Measurements from ENCODE around the gene PROX2.

The PROX2 gene

DNA sequence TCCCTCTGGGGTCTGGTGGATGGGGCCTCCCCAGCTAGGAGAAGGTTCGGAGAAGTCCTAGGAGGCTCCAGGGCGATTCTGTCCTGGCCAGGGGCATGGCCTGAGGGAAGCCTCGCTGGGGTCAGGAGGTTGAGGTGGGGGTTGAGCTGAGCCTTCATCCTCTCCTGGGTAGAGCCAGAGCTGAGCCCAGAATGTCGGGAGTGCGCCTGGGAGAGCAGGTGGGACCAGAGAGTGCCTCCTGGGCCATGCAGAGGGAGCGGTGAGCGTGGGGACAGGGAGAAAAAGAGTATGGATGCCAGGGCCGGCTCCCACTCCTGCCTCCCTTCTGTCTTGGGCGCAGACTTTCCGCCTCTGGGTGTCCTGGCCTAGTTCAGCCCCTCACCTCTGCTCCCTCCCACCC lies 34.0 kb upstream of the PROX2 start:
- DNase-seq (ENCODE audit: low read depth in 2 of 2), result no peak

DNA sequence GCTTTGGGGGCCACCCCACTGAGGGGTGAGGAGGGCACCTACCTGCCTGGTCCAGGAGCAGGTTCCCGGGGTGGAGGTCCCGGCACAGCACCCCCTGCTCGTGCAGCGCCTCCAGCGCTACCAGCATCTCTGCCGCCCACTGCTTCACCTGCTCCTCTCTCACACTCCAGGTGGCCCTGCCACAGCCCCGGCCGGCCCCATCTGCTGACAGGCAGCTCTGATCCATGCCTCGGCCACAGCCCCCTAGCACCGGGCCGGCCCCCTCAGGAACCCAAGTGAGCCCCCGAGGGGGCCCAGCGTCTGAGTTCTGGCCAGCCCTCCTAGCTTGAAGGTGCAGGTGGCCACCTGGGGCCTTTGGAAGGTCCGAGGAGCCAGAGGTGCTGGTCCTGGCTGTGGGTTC lies 33.6 kb upstream of the PROX2 start:
- no peak for DNase-seq (ENCODE audit: low read depth in 2 of 2)

DNA sequence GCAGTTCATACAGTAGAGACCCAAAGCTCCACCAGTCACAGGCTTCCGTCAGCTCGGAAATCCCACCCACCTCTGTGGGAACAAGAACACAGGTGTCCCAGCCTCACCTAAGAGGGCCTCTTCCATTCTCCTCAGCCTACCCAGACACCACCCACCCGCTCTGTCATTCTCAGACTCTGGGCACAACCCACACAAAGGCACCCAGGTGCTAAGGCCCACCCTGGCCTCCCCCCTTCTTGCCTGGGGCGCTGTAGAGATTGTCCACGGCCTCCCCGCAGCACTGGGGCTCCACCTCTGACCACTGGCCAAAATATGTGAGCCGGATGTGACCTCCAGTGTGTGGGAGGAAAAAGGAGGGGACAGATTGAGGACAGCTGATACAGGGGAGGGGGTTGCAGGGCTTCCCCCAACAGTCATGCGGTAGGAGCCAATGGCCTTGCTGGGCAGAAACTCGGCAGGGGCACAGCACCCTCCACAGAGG lies 33.0 kb upstream of the PROX2 start:
- DNase-seq (ENCODE audit: low read depth in 2 of 2), result no peak

DNA sequence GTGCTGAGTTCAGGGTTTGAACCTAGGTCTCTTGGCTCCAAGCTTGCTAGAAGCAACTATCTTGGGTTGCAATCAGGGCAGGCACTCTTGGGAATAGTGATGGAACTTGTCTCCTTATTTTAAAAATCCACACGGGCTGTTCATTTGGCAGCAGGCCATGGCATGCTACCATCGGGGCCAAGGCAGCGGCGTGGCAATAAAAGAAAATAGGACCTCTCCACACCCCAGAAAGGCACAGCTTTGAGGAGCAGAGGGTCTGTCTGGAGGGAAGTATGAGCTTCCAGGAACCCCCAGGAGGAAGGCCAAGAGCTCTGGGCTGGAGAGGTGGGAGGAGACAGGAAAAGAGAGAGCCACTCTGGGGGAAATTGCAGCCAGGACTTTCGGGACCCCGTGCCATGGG lies 31.8 kb upstream of the PROX2 start:
- no peak for DNase-seq (ENCODE audit: low read depth in 2 of 2)

DNA sequence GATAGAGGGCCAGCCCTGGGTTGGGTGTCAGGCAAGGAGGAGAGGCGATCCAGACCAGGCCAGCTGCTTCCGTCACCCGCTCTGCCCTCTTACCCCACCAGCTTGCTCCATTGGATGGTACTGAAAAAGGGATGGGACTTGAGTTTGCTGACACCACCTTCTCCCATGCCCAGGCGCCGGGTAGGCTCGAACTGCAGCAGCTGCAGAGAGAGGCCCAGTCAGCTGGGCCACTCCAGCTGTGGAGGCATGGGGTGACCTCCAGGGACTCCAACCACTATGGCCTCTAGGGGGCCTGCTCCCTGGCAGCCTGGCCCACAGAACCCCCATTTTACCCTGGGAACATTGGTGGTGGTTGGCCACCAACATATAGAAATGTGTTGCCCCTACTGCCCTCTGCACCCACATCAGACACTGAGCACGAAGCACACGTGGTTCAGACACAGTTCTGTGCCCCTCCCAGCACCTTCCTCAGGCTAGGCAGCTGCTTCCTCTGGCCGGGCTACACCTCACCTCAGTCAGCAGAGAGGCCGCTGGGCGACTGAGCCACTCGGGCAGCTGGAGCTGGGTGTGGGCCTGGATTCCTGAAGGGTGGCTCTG lies 31.1 kb upstream of the PROX2 start:
- no peak for DNase-seq (ENCODE audit: low read depth in 2 of 2)

DNA sequence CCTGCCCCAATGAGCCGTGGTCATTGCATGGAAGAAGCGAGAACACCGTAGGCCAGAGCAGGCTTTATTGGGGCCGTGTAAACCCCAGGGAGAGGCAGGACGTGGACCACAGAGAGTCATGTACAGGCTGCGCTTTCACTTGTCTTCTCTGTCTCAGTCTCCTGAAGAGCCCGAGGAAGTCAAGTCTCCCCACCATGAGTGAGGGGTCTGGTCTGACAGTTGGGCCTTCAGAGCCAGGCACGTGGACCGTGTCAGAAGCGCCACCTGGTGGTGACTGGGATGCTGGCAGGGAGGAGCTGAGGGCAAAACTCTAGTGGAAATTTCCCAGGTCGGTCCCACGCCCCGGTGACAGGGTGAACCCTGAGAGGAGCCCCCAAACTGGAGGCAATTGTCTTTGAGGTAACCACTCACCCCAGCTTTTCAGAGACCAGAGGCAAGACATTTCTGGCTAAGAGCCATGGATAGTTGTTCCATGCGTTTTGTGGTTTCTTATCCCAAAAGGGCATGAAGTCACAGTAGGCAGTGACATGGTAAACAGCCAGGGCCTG lies 29.7 kb upstream of the PROX2 start:
- DNase-seq (ENCODE audit: low read depth in 2 of 2), result peak; percentile 70 to 76

DNA sequence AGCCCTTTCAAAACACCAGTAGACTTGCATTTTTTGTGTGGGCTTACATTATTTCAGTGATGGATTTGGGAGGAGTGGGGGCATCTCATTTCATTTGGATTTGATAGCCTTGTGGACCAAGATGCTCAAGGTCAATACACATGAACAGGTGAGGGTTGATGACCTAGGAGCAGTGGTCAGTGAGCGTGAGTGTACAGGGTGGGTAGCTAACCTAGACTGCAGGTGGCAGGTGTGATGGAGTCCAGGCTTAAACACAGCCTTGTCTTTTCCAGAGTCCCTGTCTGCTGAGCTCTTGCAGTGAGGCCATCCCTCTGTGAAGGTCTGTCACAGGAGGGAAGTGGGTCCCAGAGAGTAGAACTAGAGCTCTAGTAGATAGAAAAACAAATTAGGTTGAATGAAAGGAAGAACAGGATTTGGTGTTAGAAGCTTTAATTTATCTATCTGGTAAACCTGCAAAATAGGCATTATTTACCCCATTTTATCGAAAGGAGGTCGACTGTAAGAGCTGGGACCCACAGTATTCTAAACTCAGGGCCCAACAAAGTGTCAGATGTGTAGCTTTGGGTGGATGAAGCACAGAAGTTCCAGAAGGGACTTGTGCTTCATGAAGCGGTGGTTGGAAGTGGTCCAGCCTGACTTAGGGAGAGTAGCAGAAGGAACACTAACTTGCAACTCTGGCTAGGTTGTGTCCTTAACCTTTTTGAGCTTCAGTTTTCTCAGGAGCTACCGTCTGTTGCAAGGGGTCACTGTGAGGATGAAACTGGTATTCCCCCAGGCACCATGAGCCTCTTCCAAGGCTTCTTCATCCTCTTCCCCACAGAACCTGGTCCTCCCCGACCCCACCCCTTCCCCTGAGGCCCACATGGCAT lies 28.9 kb upstream of the PROX2 start:
- DNase-seq (ENCODE audit: low read depth in 2 of 2), result no peak

DNA sequence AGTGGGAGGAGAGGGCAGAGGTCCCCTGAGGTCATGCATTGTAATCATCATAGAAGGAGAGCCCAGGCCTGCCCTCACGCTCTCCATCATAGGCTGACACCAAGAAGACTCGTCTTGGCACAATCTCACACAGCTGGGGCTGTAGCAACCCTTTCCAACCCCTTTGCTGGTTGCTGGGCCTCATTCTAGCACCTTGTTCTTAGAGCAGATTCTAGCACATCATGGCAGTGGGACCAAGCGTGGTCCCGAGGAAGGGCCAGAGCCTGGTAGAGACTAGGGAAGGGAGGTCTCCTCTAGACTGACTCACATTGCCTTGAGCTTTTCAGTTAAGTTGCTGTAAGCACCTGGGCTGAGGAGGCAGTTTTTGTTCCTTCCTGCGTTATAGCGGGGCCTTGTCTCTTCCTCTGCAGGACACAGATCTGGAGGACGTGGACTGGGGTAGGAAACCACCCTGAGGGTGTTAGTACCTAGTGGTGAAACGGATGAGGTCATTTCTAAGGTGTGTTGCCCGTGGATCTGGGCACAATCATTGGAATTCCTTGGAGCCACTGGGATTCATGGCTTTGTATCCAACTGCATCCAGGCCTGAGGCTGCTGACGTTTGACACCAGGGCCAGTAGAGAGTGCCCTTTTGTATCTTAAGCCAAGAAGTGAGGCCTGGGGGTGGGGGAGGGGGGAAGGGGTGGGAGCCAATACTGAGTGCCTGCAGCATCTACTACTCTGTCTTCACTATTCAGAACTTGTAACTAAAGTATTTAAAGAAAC lies 27.2 kb upstream of the PROX2 start:
- DNase-seq (ENCODE audit: low read depth in 2 of 2), result no peak

DNA sequence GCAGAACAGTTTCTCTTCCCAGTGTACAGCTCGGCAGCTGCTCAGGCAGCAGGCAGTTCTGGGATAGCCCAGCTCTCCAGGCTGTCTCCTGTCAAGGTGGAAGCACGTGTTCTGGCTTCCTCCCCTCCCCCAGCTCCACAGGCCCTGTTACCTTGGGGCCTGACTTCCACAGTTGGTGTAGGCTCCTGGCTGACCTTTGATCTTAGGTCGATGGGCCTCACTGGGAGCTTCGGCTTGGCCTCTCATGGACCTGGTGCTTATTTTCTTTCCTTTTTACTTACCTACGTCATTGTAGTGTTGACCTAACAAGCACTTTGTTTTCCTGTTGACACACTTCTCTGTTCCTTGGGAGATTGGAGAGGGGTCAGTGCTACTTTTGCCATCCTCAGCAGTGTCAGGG lies 22.7 kb upstream of the PROX2 start:
- DNase-seq (ENCODE audit: low read depth in 2 of 2), result no peak

DNA sequence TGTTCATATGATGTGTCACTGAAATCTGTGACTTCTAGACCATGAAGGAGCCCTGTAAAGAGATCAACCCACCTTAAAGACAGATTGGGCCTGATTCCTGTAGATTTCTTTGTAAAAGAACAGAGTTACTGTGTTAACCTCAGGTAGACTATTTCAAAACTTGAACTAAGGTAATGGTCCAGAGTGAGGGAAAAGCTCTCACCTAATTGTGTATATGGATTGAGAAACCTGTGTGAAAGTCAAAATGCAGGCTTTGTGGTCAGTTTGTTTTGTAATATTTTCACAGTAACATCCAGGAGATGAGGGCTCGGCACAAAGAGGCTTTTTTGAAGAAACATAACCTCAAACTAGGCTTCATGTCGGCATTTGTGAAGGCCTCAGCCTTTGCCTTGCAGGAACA lies 22.1 kb upstream of the PROX2 start:
- no peak for DNase-seq (ENCODE audit: low read depth in 2 of 2)

DNA sequence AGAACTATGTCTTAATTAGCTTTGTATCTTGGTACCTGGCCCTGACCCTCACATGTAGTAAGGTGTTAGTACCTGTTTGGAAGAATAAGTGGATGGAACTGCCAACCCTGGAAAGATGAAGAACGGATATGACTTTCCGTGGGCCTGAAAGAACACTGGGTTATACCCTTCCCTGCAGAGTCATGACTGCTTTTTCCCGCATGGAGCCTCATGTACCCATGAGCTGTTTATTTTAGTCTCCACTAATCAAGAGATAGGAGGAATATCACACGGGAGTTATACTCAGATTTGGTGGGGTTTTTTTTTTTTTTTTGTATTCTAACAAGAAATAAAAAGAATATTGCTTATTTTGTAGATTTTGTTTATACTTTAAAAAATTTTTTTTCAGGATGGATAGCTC lies 21.7 kb upstream of the PROX2 start:
- DNase-seq (ENCODE audit: low read depth in 2 of 2), result no peak

DNA sequence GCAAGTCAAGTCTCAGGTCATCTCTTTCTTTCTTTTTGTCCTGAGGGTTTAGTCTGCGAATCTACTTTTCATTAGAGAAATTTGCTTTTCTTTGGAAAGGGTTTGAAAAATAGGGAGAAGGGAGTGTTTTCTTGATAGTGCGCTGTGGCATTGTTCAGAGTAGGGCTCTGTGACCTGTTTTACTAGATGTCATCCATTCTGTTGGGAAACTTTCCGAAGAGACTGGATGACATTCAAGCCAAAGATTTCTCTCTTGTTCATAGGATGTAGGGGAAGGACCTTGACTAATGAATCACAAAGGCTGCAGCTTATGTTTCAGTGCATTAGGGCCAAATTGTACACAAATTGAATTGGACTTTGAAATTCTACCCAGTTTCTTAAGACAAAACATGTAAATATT lies 20.5 kb upstream of the PROX2 start:
- DNase-seq (ENCODE audit: low read depth in 2 of 2), result no peak

DNA sequence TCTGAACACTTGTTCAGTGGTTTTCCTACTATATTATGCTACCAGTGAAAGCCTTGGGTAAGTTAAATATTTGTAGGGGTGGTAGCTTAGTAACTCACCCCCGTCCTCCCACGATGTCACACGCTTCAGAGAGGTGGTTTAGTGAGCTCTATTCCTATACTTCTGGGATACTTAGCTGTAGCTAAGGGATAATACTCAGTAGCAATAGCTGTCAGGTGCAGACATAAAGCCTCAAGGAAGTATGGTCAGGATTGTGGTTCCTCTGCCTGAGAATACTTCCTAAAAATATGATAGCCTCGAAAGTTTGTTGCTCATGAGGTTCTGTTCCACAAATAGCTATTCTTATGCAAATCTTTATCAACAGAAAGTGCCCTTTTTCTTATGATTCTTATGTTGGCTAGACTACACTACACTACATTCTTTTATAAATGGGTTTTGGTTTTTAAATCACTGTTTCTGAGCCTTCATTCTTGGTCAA lies 17.7 kb upstream of the PROX2 start:
- no peak for DNase-seq (ENCODE audit: low read depth in 2 of 2)

DNA sequence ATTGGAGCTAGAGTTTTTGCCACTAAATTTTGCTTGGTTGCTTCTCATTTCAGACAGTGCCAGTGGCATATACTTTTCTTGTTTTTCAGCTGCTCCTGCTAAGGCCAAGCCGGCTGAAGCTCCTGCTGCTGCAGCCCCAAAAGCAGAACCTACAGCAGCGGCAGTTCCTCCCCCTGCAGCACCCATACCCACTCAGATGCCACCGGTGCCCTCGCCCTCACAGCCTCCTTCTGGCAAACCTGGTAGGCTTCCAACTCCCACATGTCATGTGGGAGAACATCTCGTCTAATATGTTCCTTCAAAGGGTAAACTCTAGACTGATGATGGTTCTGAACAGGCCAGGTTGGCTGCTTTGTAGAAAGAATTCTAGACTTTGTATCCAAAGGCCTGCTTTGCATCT lies 16.8 kb upstream of the PROX2 start:
- no peak for DNase-seq (ENCODE audit: low read depth in 2 of 2)

DNA sequence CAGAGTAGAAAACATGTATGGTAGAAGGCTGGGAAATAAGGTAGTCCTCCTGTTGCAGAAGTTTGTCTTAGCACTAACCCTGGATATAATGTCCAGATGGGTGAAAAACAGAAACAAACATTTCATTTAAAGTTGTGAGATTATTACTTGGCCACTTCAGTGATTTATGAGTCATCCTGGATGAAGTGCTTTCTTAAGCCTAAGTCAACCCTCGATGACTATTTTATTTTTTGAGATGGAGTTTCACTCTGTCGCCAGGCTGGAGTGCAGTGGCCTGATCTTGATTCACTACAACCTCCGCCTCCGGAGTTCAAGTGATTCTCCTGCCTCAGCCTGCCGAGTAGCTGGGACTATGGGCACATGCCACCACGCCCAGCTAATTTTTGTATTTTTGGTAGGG lies 15.9 kb upstream of the PROX2 start:
- no peak for DNase-seq (ENCODE audit: low read depth in 2 of 2)

DNA sequence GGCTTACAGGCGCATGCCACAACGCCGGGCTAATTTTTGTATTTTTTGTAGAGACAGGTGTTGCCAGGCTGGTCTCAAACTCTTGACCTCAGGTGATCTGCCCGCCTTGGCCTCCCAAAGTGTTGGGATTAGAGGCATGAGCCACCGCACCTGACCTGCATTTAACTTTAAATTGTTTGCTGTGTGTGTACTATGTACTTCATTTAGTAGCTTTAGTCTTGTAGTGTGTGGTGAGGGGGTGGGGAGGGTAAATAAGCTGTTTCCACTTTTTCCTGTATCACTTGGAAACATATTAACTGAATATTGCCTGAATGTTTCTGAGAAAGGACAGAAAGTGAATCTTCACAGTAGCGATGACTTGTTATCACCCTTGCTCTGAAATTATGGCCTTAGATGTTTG lies 14.3 kb upstream of the PROX2 start:
- no peak for DNase-seq (ENCODE audit: low read depth in 2 of 2)

DNA sequence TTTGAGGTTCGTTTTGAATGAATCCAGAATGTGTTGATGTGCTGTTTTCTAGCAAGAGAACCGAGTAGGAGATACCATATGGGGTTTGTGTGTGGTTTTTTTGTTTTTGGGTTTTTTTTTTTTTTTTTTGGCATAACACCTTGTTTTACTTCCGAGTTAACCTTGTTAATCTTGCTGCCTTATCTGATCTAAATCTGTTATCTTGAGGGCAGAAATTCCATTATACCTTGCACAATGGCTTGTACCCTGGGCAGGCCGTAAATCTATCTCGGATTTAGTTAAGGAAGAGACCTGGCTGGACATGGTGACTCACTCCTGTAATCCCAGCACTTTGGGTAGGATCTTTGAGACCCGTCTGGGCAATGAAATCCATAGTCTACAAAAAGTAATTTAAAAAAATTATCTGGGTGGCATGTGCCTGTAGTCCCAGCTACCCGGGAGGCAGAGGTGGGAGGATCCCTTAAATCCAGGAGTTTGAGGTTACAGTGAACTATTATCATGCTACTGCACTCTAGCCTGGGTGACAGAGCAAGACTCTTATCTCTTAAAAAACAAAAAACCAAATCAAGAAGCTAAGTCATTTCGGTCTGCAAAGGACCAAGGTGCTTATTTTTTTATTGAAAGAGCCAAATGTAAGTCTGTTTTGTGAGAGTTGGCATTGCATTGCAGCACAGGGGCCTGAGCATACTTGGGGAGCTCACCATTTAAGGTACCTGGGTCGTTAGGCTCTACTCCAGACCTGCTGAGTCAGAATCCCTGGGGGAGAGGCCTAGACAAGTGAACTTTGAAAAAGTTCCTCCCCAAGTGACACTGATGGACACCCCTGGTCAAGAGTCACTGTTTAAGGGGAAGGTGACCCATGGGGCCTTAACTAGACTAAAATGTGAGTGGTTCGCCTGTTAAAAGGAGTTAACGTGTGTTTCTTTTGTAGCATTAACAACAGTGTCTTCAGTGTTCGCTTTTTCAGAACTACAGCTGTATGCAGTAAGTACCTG lies 12.5 kb upstream of the PROX2 start:
- no peak for DNase-seq (ENCODE audit: low read depth in 2 of 2)

DNA sequence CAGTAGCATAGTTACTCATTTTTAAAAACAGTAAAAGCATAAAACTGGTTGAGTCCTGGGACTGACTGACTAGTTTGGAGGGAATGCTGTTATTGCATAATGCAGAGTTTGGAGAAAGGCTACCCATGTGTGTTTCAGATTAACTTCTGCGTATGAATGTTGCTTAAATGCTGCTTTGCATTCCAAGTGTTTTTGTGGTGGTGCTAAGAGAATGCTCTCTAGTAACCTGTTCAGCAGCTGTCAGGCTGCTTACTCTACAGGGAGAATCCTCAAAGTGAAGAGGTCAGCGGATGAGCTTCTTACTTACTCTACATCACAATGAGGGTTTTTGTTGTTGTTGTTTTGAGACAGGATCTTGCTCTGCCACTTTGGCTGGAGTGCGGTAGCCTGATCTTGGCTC lies 10.1 kb upstream of the PROX2 start:
- no peak for DNase-seq (ENCODE audit: low read depth in 2 of 2)

DNA sequence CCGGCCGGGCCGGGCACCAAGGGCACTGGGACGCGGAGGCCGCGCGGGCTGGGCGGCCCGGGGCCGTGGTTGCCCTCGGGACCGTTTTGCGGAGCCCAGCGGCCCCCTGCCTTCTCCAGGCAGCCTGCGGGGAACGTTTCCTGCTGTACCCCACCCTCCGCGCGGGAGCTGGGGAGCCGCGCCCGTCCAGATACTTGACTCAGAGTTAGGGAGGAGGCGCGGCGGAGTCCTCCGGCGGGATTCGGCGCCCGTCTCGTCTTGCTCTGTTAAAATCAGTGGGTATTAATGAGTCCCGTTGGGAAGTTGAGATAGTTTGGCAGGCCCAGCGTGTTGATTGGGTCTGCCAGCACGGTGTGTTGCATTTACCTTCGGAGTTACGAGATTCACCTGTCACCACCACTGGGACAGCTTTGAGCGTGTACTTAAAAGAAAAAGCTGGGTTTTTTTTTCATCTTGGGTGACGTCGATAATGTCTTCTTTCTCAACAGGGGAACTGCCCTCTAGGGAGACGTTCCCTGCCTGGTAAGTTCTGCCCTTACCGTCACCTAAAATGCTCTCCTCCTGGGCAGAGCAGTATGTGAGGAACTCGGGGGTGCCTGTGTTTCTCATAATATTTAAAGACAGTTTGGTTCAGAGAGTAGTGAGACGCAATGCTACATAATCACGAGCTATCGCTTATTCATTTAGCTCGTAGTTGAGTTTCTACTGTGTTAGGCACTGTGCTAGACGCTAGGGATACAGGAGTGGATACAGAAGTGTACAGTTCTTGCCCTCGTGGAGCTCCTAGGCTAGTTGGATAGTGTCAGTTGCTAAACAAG lies 6.4 kb upstream of the PROX2 start:
- peak; percentile 23 to 34 for DNase-seq (ENCODE audit: low read depth in 2 of 2)

DNA sequence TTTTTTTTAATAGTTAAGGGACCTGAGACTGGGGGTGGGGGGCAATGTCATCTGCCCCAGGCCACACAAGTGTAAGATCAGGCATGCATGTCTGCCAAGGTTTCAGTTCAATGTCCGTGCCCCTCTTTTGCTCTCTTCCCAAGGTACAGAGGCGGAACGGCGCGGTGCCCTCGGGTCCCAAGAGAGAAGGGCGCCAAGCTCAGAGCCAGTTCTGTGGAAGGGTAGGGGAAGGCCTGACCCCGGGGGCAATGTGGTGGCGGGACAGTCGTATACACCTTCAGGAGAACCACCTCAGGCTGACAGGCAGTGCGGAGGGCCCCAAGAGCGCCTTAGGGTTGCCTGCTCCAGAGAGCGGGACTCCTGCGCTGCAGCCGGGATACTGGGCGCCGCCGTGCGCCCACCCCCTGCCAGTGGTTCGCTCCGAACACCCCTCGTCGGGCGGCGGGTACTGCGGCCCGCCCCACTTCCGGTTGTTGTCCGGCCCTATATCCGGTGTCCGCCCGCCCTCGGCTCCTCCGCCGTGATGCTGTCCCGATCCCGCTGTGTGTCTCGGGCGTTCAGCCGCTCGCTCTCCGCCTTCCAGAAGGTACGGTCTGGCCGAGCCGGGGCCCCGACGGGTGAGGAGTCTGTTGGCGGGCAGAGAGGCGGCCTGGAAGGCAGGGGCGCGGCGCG lies 5.6 kb upstream of the PROX2 start, which contains the start of gene DLST:
Gene DLST, plus strand, starts transcription at position 486 of the 672 bp plus-strand sequence. Its CDS starts 38 bp downstream, at position 524.
- peak; percentile 81 to 83 for DNase-seq (ENCODE audit: low read depth in 2 of 2)

Measured in stimulated activated CD8-positive, alpha-beta memory T cell treated with anti-CD3 and anti-CD28 coated beads, Interleukin-2, amount 100 ng/mL, for 48 hours (primary cell).